GM19467 (cell line): ENCODE measurements around the gene FOXJ3.

Experiments used
- ATAC-seq: cut with Tn5 transposase; IDR thresholded peaks from one replicate; pipeline ENCODE4 v1.9.1; 2021; ENCODE audit warnings: mild to moderate bottlenecking, moderate library complexity; ENCODE audit not compliant: unreplicated experiment

FOXJ3 gene

DNA sequence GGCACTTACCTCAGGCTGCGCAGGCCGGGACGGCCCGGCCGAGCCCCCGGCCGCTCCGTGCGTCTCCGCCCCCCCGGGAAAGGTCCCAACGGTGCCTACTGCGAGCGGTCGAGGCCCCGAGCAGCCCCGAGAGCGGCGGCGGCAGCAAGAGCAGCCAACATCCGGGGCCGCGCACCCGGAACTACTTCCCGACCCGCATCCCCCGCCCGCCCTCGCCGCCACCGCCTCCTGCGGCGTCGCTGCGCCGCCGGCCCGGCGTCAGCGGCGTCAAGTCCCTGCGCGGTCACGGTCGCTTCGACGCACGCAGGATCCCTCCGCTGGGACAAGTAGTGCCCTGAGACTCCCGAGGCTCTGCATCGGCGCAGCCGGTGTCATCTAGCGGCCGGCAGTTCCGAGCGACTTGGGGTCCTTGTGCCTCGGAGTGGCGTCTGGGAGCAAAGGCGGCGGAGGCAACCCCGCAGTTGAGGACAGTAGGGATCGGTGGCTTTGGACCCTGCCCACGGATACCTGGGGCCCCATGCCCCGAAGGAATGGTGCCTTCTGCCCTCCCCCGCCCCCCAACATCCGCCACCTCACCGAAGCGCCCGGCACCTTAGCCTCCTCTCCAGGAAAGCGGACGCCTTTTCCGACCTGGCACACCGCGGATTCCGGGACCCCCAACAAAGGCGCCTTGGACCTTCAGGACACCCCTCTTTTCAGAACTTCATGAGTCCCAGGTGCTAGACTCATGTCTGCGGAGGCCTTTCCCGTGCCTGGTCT, at the start of gene FOXJ3:
TSS of gene FOXJ3 (minus strand) at position 186 of the 759 bp plus-strand sequence. CDS start 24,142 bp downstream, outside the sequence.
- peak; percentile 71 for ATAC-seq

DNA sequence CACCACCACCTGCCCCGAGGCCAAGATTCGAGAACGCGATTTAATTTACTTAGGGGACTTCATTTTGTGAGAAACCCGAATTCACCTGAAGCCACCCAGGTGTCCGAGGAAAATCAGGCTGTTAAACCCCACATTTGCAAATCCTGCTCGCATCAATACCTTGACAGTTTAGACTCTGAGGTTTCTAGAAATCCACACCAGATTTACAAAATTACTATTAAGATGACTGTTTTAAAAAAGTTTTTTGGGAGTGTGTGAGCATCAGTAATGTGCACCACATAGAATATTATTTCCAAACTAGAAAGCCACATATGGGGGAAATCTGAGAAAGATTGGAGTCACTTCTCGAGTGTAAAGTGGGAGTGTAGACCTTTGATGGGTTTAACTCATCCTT, 46.2 kb upstream of the FOXJ3 start:
- no peak for ATAC-seq

- ATAC-seq, result peak; percentile 75
Observed at GRCh38 chr1:42380586-42381279, 45.7 kb upstream of the FOXJ3 start, which contains the start of gene RIMKLA. RIMKLA (plus strand) TSS chr1:42380792; CDS start chr1:42380935, 143 bp downstream.

GRCh38 chr1:42379794-42380585, 45.0 kb upstream of the FOXJ3 start:
- ATAC-seq, result peak; percentile 38

GRCh38 chr1:42372796-42373195, 37.8 kb upstream of the FOXJ3 start:
- no peak for ATAC-seq

DNA sequence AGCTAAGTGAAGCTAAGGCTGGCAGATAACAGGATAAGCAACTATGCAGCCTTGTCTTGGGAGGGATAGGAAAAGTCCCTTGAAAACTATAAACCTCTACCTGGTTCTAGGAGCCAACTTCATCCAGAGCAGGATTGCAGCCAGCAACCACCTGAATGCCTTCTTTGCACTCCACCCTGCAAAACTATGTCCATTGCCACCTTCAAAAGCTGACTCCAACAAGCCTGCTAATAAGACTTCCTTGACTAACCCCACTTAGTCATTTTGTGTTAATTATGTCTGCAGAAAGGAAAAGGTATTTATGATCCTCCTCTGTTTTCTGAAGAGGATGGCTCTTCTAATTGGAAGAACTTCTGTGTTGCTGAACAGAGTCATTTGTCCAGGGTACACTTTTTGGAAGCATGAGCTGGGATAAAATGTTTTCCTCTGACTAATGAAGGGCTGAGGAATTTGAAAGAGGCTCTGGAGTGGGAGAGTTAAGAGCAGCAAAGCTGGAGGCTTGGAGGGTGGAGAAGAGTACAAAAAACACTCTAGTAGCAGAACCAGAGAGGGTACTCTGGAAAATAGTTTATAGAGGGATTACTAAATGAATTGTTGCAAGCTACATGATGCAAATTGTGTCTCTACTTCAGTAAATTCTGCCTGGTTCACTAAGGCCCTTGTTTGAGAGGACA, 36.0 kb upstream of the FOXJ3 start:
- no peak for ATAC-seq

- no peak for ATAC-seq
Observed at GRCh38 chr1:42369471-42369870, 34.4 kb upstream of the FOXJ3 start.

DNA sequence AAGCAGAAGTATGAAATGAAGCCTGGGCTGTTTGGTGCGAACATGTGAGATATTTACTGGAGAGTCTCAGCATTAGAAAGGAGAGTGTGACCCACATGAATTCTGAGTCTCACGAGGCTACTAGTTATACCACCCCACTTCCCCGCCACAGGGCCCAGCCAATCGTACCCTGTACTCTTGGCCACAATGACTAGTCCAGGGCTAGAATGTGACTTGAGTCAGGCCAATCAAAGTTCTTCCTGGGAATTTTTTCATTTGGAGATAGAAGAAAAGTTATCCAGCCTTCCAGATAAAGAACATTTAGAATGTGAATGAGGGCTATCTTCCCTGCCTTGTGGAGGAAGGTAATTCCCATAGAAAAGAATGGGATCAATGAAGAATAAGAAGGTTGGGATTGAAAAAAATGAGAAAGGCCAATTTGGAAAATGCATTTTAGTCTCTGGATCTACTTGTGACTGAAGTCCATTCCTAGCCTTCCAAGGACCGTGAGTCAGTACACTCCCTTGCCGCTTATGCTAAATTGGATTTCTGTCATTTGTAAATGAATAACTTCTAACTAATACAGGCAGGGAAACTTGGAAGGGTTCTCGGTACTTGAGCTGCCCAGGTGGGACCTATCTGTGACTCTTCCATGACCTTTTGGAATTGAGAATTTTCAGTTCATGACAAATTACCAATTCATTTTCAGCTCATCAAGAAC, 33.2 kb upstream of the FOXJ3 start:
- ATAC-seq, result no peak

- no peak for ATAC-seq
Observed at GRCh38 chr1:42365118-42365517, 30.1 kb upstream of the FOXJ3 start.

DNA sequence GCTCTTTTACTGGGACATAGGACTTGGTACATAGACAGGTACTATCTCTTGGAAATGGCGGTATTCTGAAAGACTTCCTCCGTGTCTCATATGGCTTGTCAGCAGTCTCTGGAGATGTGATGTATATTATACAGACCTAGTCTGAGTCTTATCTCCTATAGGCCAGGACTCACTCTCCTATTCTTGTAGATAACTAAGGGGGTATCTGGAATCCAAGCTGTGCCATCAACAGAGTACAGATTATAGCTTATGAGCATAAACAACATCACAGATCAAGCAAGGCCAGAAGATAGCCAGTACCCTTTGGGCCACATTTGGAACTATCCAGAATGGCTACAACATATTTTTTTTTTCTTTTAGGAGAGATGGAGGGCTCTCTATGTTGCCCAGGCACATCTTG, 29.5 kb upstream of the FOXJ3 start:
- ATAC-seq, result no peak

- ATAC-seq, result no peak
Observed at GRCh38 chr1:42364089-42364488, 29.1 kb upstream of the FOXJ3 start.

DNA sequence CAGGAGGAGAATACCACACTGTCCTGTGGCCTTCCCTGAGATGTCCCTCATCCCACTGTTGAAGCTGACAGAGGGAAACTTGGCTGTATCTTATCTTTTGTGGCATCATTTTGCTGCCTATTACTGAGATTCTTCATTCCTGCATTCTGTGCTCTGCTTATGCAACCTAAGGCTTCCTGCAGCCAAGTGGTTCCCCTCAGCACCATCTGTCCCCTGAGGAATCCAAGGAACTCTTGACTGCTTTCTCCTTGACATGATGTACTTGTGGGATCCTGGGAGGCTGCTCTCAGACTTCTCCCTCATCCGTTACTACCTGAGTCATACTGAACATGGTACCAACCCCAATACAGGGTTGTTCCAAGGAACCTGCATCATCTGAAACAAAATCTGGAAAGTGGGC, 24.4 kb upstream of the FOXJ3 start:
- ATAC-seq, result no peak

- ATAC-seq, result no peak
Observed at GRCh38 chr1:42358791-42359190, 23.8 kb upstream of the FOXJ3 start.

DNA sequence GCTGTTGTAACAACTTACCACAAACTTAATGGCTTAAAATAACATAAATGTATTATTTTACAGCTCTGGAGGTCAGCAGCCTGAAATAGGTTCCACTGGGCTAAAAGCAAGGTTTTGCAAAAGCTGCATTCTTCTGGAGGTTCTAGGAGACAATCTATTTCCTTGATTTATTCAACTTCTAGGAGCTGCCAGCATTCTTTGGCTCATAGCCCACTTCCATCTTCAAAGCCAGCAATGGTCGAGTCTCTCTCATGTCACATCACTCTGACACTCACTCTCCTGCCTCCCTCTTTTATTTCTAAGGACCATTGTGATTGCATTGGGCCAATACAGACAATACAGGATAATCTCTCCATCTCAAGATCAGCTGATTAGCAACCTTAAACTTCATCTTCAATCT, 15.1 kb upstream of the FOXJ3 start:
- no peak for ATAC-seq

GRCh38 chr1:42348498-42348897, 13.5 kb upstream of the FOXJ3 start:
- no peak for ATAC-seq

DNA sequence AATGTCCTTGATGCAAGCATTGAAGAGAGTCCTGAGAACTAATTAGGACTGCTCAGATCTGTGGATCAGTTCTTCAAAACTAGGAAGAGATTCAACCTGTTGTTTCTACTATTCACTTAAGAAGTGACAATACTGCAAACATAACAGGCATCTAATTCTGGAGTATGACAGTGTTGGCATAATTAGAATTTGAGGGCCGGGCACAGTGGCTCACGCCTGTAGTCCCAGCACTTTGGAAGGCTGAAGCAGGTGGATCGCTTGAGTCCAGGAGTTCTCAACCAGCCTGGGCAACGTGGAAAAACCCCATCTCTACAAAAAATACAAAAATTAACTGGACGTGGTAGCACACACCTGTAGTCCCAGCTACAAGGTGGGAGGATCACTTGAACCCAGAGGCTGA, 8.0 kb upstream of the FOXJ3 start:
- no peak for ATAC-seq

GRCh38 chr1:42340901-42341300, 5.9 kb upstream of the FOXJ3 start:
- ATAC-seq, result no peak

- ATAC-seq, result no peak
Observed at GRCh38 chr1:42340093-42340492, 5.1 kb upstream of the FOXJ3 start.

DNA sequence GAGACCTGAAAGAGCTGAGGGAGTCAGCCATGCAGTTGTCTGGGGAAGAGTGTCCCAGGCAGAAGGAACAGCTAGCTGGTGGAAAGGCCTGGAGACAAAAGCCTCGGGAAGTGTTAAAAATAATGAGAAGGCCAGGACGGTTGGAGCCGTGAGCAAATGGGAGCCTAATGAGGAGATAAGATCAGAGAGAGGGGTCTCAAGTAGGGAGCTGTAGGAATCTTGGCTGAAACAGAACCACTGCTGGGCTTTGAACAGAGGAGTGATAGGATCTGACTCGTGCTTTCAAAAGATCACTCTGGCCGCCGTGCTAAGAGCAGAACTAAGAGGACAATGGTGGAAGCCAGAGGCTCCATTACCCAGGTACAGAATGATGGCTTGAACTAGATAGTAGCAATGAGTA, 1.9 kb upstream of the FOXJ3 start:
- no peak for ATAC-seq

GRCh38 chr1:42335809-42336518, 929 bp upstream of the FOXJ3 start:
- no peak for ATAC-seq
